GM23338 (cell line): ENCODE measurements around the gene ABCC1. TPM values are rescaled to one million over a fixed set of nuclear protein-coding genes. Genes with fewer than 3 reads are reported as not detected.

ENCODE experiments used
- ATAC-seq: fragments of 200-7000 bp; cut with Tn5 transposase; 3 replicates; pipeline ENCODE4 v1.9.1; 2020
- DNase-seq: peaks from one replicate; pipeline ENCODE4 v3.0.0-alpha.2; 2015; ENCODE audit warnings: low spot score
- H2AFZ ChIP-seq: fragments of 200-600 bp; sonication (generic); 2 replicates; pipeline ENCODE4 v1.8.0; 2016; ENCODE audit warnings: antibody characterized with exemption, mild to moderate bottlenecking, moderate library complexity
- H3F3A ChIP-seq: fragments of 200-600 bp; sonication (generic); replicated peaks from 2 replicates; pipeline ENCODE4 v1.8.0; 2017; ENCODE audit warnings: antibody characterized with exemption, mixed run types, low read depth
- H3K27ac ChIP-seq: fragments of 200-600 bp; sonication (generic); 2 replicates; pipeline ENCODE4 v1.6.1; 2016; ENCODE audit warnings: low read depth
- H3K27me3 ChIP-seq: fragments of 200-600 bp; sonication (generic); 2 replicates; pipeline ENCODE4 v1.8.0; 2016; ENCODE audit warnings: mild to moderate bottlenecking, mixed run types, moderate library complexity; ENCODE audit not compliant: insufficient read depth
- H3K36me3 ChIP-seq: fragments of 200-600 bp; sonication (generic); 2 replicates; pipeline ENCODE4 v1.8.0; 2016; ENCODE audit warnings: mild to moderate bottlenecking; ENCODE audit not compliant: insufficient read depth
- H3K4me1 ChIP-seq: fragments of 200-600 bp; sonication (generic); 2 replicates; pipeline ENCODE4 v1.8.0; 2016; ENCODE audit warnings: mild to moderate bottlenecking, moderate library complexity; ENCODE audit not compliant: insufficient read depth
- H3K4me2 ChIP-seq: fragments of 200-600 bp; sonication (generic); 2 replicates; pipeline ENCODE4 v1.7.1; 2017; ENCODE audit warnings: mixed run types
- H3K4me3 ChIP-seq: fragments of 200-600 bp; sonication (generic); 2 replicates; pipeline ENCODE4 v1.6.1; 2016; ENCODE audit warnings: mixed run types
- H3K79me2 ChIP-seq: fragments of 200-600 bp; sonication (generic); replicated peaks from 2 replicates; pipeline ENCODE4 v1.8.0; 2017; ENCODE audit warnings: mild to moderate bottlenecking; ENCODE audit not compliant: insufficient read depth
- H3K9me2 ChIP-seq: fragments of 200-600 bp; sonication (generic); 2 replicates; pipeline ENCODE4 v1.8.0; 2017; ENCODE audit not compliant: insufficient read depth
- H4K20me1 ChIP-seq: fragments of 200-600 bp; sonication (generic); replicated peaks from 2 replicates; pipeline ENCODE4 v1.8.0; 2017; ENCODE audit warnings: mild to moderate bottlenecking; ENCODE audit not compliant: insufficient read depth
- H3K27ac Mint-ChIP-seq: 2 replicates; pipeline ENCODE4 v1.8.0; 2020; ENCODE audit warnings: inconsistent platforms, mild to moderate bottlenecking, moderate library complexity, mixed read lengths
- H3K27me3 Mint-ChIP-seq: 3 replicates; pipeline ENCODE4 v1.8.0; 2022; ENCODE audit warnings: low read depth, mild to moderate bottlenecking, moderate library complexity, mixed read lengths, inconsistent platforms; ENCODE audit not compliant: insufficient read depth, poor library complexity
- H3K36me3 Mint-ChIP-seq: 3 replicates; pipeline ENCODE4 v1.8.0; 2021; ENCODE audit warnings: low read depth, mild to moderate bottlenecking, inconsistent platforms, moderate library complexity, mixed read lengths
- H3K4me1 Mint-ChIP-seq: 3 replicates; pipeline ENCODE4 v1.8.0; 2020; ENCODE audit warnings: mild to moderate bottlenecking, inconsistent platforms, mixed read lengths
- H3K4me3 Mint-ChIP-seq: 3 replicates; pipeline ENCODE4 v1.8.0; 2021; ENCODE audit warnings: moderate library complexity, mild to moderate bottlenecking, inconsistent platforms, mixed read lengths
- H3K9me3 Mint-ChIP-seq: 3 replicates; pipeline ENCODE4 v1.8.0; 2020; ENCODE audit warnings: moderate library complexity, mild to moderate bottlenecking, inconsistent platforms, mixed read lengths
- ETS1 ChIP-seq: IDR thresholded peaks from 2 replicates; pipeline ENCODE4 v1.6.1; 2016; ENCODE audit warnings: antibody characterized with exemption
- EZH2phosphoT487 ChIP-seq: fragments of 200-600 bp; sonication (generic); IDR thresholded peaks from one replicate; pipeline ENCODE4 v1.8.1; 2018; ENCODE audit warnings: antibody characterized with exemption; ENCODE audit not compliant: unreplicated experiment
- NANOG ChIP-seq: IDR thresholded peaks from 2 replicates; pipeline ENCODE4 v1.6.1; 2016; ENCODE audit warnings: antibody characterized with exemption, borderline replicate concordance
- POLR2AphosphoS5 ChIP-seq: IDR thresholded peaks from 2 replicates; pipeline ENCODE4 v1.6.1; 2016; ENCODE audit warnings: antibody characterized with exemption, low read depth
- ZNF331 ChIP-seq: fragments of 250-450 bp; sonication (Bioruptor Pico); IDR thresholded peaks from 2 replicates; pipeline ENCODE4 v1.5.0; 2020; ENCODE audit warnings: low read depth, mild to moderate bottlenecking, moderate library complexity
- ZNF462 ChIP-seq: fragments of 250-450 bp; sonication (Bioruptor Pico); IDR thresholded peaks from 2 replicates; pipeline ENCODE4 v1.5.0; 2020; ENCODE audit warnings: mild to moderate bottlenecking, moderate library complexity
- polyA plus RNA-seq: library from polyadenylated mRNA; unstranded; fragments of >200 nt; fragmentation: Nextera tagmentation; extraction: Ambion mirVana; gene quantifications from 2 replicates; pipeline ENCODE4 v1.2.1, GENCODE V29; 2016
- total RNA-seq: library from RNA; depleted of rRNA; stranded (reverse); fragments of >200 nt; shearing (Covaris generic); gene quantifications from 2 replicates; pipeline ENCODE4 v1.2.3, GENCODE V29; 2014

The ABCC1 gene
- total and polyA plus RNA-seq, 2 experiments from 2014 or later, result 11.0 to 46.6 TPM

DNA sequence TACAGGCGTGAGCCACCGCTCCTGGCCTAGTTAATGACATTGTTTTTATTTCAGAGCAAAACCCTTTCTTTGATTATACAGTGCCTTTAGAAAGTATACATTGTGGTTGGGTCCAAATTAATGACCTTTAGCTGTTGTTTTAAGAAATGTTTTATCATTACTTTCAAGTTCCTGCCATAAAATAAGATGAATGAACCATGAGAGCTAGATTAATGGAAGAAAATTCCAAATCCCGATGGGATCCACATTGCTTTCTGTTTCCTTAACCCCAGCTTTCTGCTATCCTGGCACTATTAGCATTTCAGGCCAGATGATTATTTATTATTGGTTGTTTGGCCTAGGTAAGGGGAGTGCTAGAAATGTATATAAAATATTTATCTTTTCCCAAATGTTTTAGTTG is 131.7 kb downstream of the ABCC1 start:
- Histone ChIP-seq H3K27me3 (no peaks in the 10 kb centered on the region), H3K79me2 (no peaks in the 10 kb centered on the region), H2AFZ (no peak overlapping the region), H3K36me3 (peaks cover 32% of the 10 kb centered on the region), H3K4me3 (no peak overlapping the region), H3K9me2 (no peaks in the 10 kb centered on the region), H4K20me1 (no peaks in the 10 kb centered on the region; the same call in 1 of the 2 replicates), H3F3A (no peaks in the 10 kb centered on the region), H3K4me1 (no peaks in the 10 kb centered on the region), H3K27ac (no peak overlapping the region), H3K4me2 (no peak overlapping the region)
- H3K4me1 Mint-ChIP-seq, result peaks cover 3% of the 10 kb centered on the region; the same call in 1 of the 3 replicates
- DNase-seq, result no peak
- H3K9me3 Mint-ChIP-seq, result peaks cover 19% of the 10 kb centered on the region; the same call in 2 of the 3 replicates
- H3K4me3 Mint-ChIP-seq, result no peak overlapping the region
- H3K27ac Mint-ChIP-seq, result no peak overlapping the region
- peaks cover 91% of the 10 kb centered on the region for H3K36me3 Mint-ChIP-seq
- peaks cover 9% of the 10 kb centered on the region for H3K27me3 Mint-ChIP-seq
- TF ChIP-seq ZNF331 (CRISPR knock-in tag), result no peak
- no peak for TF ChIP-seq POLR2AphosphoS5
- ATAC-seq, result no peak

DNA sequence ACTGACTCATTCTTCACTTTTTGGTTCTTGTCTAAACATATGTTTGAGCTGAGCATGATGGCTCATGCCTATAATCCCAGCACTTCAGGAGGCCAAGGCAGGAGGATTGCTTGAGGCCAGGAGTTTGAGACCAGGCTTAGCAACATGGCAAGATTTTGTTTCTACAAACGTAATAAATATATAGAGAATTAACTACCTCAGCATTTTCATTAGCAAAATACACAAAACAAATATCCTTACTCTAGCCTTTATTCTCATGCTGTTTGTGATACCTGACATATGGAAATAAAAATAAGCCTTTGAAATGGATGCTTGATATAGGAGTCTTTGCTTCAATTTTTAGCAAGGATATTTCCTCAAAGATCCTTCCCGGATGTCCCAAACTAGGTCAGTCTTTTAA is 132.8 kb downstream of the ABCC1 start:
- Histone ChIP-seq H4K20me1 (no peaks in the 10 kb centered on the region), H3K9me2 (no peaks in the 10 kb centered on the region), H3K4me1 (no peaks in the 10 kb centered on the region), H3K27me3 (no peaks in the 10 kb centered on the region), H3K4me3 (no peak overlapping the region), H3K79me2 (no peaks in the 10 kb centered on the region), H3F3A (no peaks in the 10 kb centered on the region), H3K36me3 (peaks cover 36% of the 10 kb centered on the region), H3K4me2 (no peak overlapping the region), H2AFZ (no peak overlapping the region), H3K27ac (no peak overlapping the region)
- TF ChIP-seq ZNF331 (CRISPR knock-in tag) (no peak), EZH2phosphoT487 (no peak), ETS1 (no peak), ZNF462 (CRISPR knock-in tag) (no peak), NANOG (no peak)
- ATAC-seq (no peak), DNase-seq (no peak)
- Mint-ChIP-seq H3K27ac (no peak overlapping the region), H3K9me3 (peaks cover 19% of the 10 kb centered on the region; the same call in 2 of the 3 replicates), H3K4me1 (no peaks in the 10 kb centered on the region), H3K36me3 (peaks cover 92% of the 10 kb centered on the region), H3K27me3 (peaks cover 12% of the 10 kb centered on the region), H3K4me3 (no peak overlapping the region)
